IMR-90 (cell line): ENCODE results near the gene LCE3C. TPM values are rescaled to one million over a fixed set of nuclear protein-coding genes. Genes with fewer than 3 reads are reported as not detected.
"Not testable (repeated sequence)": the region's sequence is repeated elsewhere in the genome, so short reads cannot be mapped to it uniquely, and the experiment has no call there.

ENCODE experiments used
- ATAC-seq: fragments of 200-7000 bp; cut with Tn5 transposase; 2 replicates; pipeline ENCODE4 v1.9.1; 2020; ENCODE audit warnings: low read depth, mild to moderate bottlenecking, moderate library complexity
- BruUV-seq: library from RNA; stranded (reverse); fragments of 400-500 nt; replicated peaks from 2 replicates; lab custom pipeline; 2021; lab: Mats Ljungman, UMichigan
- CTCF ChIA-PET: fragments of 300-600 bp; formaldehyde crosslinking; extraction: SDS; loops from one replicate; lab custom pipeline; 2021; ENCODE audit warnings: antibody characterized with exemption; lab: Yijun Ruan, JAX
- POLR2A ChIA-PET: fragments of 300-600 bp; sonication (Branson Sonifier 250); formaldehyde crosslinking; loops from one replicate; lab custom pipeline; 2022; ENCODE audit warnings: antibody characterized with exemption; ENCODE audit not compliant: unreplicated experiment; lab: Charles Lee
- DNase-seq: peaks from one replicate; pipeline ENCODE4 v3.0.0; 2013
- H2AFZ ChIP-seq: replicated peaks from 2 replicates; pipeline ENCODE3; 2013; ENCODE audit warnings: low read length, mild to moderate bottlenecking; ENCODE audit not compliant: poor library complexity
- H2AK5ac ChIP-seq: 2 replicates; pipeline ENCODE4 v1.6.1; 2013; ENCODE audit warnings: low read depth, low read length, inconsistent platforms
- H2AK9ac ChIP-seq: replicated peaks from 2 replicates; pipeline ENCODE3; 2013; ENCODE audit warnings: mild to moderate bottlenecking, low read depth, low read length, moderate library complexity; ENCODE audit not compliant: poor library complexity
- H2BK120ac ChIP-seq: 2 replicates; pipeline ENCODE4 v1.6.1; 2013; ENCODE audit warnings: low read depth, low read length, inconsistent platforms
- H2BK15ac ChIP-seq: 3 replicates; pipeline ENCODE4 v1.6.1; 2013; ENCODE audit warnings: low read depth, low read length, inconsistent platforms
- H2BK20ac ChIP-seq: 2 replicates; pipeline ENCODE4 v1.6.1; 2013; ENCODE audit warnings: low read depth, mild to moderate bottlenecking, inconsistent platforms, low read length, moderate library complexity
- H2BK5ac ChIP-seq: 2 replicates; pipeline ENCODE4 v1.6.1; 2013; ENCODE audit warnings: mild to moderate bottlenecking, low read depth, low read length, inconsistent platforms; ENCODE audit not compliant: poor library complexity, severe bottlenecking
- H3K14ac ChIP-seq: replicated peaks from 2 replicates; pipeline ENCODE4 v1.6.1; 2013; ENCODE audit warnings: low read depth, low read length, inconsistent platforms
- H3K18ac ChIP-seq: 2 replicates; pipeline ENCODE4 v1.6.1; 2013; ENCODE audit warnings: low read depth, low read length, control low read depth
- H3K23ac ChIP-seq: 2 replicates; pipeline ENCODE4 v1.6.1; 2013; ENCODE audit warnings: low read depth, low read length, inconsistent platforms
- H3K27ac ChIP-seq: 2 replicates; pipeline ENCODE4 v1.5.1; 2013; ENCODE audit warnings: mild to moderate bottlenecking, control low read depth, low read length; ENCODE audit not compliant: insufficient read depth
- H3K27me3 ChIP-seq: 2 replicates; pipeline ENCODE4 v1.6.1; 2013; ENCODE audit warnings: low read length; ENCODE audit not compliant: control insufficient read depth, insufficient read depth
- H3K36me3 ChIP-seq: 2 replicates; pipeline ENCODE4 v1.6.1; 2013; ENCODE audit warnings: low read length, mixed read lengths; ENCODE audit not compliant: control insufficient read depth, insufficient read depth
- H3K4ac ChIP-seq: 2 replicates; pipeline ENCODE4 v1.6.1; 2013; ENCODE audit warnings: low read depth, low read length, inconsistent platforms
- H3K4me1 ChIP-seq: 2 replicates; pipeline ENCODE4 v1.6.1; 2013; ENCODE audit warnings: low read length, mixed read lengths; ENCODE audit not compliant: control insufficient read depth, insufficient read depth
- H3K4me2 ChIP-seq: 2 replicates; pipeline ENCODE4 v1.6.1; 2013; ENCODE audit warnings: low read depth, mild to moderate bottlenecking, control low read depth, low read length, moderate library complexity
- H3K4me3 ChIP-seq: 2 replicates; pipeline ENCODE4 v1.5.1; 2013; ENCODE audit warnings: low read depth, mild to moderate bottlenecking, control low read depth, low read length, moderate library complexity; ENCODE audit not compliant: insufficient read depth
- H3K56ac ChIP-seq: 2 replicates; pipeline ENCODE4 v1.6.1; 2013; ENCODE audit warnings: low read length, inconsistent platforms; ENCODE audit not compliant: insufficient read depth; ENCODE audit errors: extremely low read depth
- H3K79me1 ChIP-seq, 2 experiments: 2 replicates each; pipeline ENCODE4 v1.6.1; 2013; ENCODE audit warnings: low read length in 2 of 2, inconsistent platforms in 1 of 2, low read depth in 1 of 2
- H3K9ac ChIP-seq: 2 replicates; pipeline ENCODE4 v1.6.1; 2013; ENCODE audit warnings: low read depth, low read length, control low read depth
- H3K9me1 ChIP-seq: 2 replicates; pipeline ENCODE4 v1.6.1; 2013; ENCODE audit warnings: low read length, inconsistent platforms; ENCODE audit not compliant: insufficient read depth
- H3K9me3 ChIP-seq: 2 replicates; pipeline ENCODE4 v1.6.1; 2013; ENCODE audit warnings: low read length; ENCODE audit not compliant: control insufficient read depth, insufficient read depth
- H4K20me1 ChIP-seq: 2 replicates; pipeline ENCODE4 v1.6.1; 2013; ENCODE audit warnings: low read length, inconsistent platforms; ENCODE audit not compliant: insufficient read depth
- H4K5ac ChIP-seq: 2 replicates; pipeline ENCODE4 v1.6.1; 2013; ENCODE audit warnings: mild to moderate bottlenecking, low read depth, low read length, control low read depth
- H4K8ac ChIP-seq, 2 experiments: 2 replicates each; pipeline ENCODE4 v1.6.1; 2013; ENCODE audit warnings: low read depth in 2 of 2, low read length in 2 of 2, control low read depth in 1 of 2, inconsistent platforms in 1 of 2
- H4K91ac ChIP-seq: 2 replicates; pipeline ENCODE4 v1.6.1; 2013; ENCODE audit warnings: low read depth, low read length, inconsistent platforms; ENCODE audit not compliant: insufficient read depth
- WGBS, 2 experiments: methylation state at CpG; one replicate each; pipeline versions ENCODE4 v1.1.5 to v1.1.7; 2013; ENCODE audit warnings: missing lambda C conversion rate in 2 of 2; ENCODE audit not compliant: insufficient read length in 1 of 2; ENCODE audit errors: extremely low coverage in 2 of 2; 5-methylcytosine and 5-hydroxymethylcytosine counted together
- dilution Hi-C: fragments of 300-500 bp; cut with HindIII; formaldehyde crosslinking; loops from one replicate; pipeline ENCODE4 v1.14.3; 2018; ENCODE audit warnings: low sequenced_read_pairs; ENCODE audit not compliant: unreplicated experiment
- in situ Hi-C: fragments of 300-500 bp; cut with MboI; formaldehyde crosslinking; loops from 3 replicates; pipeline ENCODE4 v1.14.3; 2019; ENCODE audit warnings: low sequenced_read_pairs, inconsistent platforms, mixed read lengths
- intact Hi-C: fragments of 100-400 bp; cut with micrococcal nuclease; formaldehyde crosslinking; loops from 2 replicates; pipeline ENCODE4 v1.10.0; 2022
- polyA plus RNA-seq, 3 experiments: library from polyadenylated mRNA; depleted of rRNA; stranded (reverse); fragments of >200 nt; gene quantifications; 2 replicates each; pipeline ENCODE4 v1.2.3, GENCODE V29; 2012; ENCODE audit warnings: low replicate concordance in 1 of 3
- total RNA-seq: library from RNA; depleted of rRNA; stranded (reverse); fragments of >200 nt; gene quantifications from 2 replicates; pipeline ENCODE4 v1.2.3, GENCODE V29; 2012

The LCE3C gene
- total and polyA plus RNA-seq, 2 of the 4 experiments (the other 2 are of a cell fraction), result not detected

DNA sequence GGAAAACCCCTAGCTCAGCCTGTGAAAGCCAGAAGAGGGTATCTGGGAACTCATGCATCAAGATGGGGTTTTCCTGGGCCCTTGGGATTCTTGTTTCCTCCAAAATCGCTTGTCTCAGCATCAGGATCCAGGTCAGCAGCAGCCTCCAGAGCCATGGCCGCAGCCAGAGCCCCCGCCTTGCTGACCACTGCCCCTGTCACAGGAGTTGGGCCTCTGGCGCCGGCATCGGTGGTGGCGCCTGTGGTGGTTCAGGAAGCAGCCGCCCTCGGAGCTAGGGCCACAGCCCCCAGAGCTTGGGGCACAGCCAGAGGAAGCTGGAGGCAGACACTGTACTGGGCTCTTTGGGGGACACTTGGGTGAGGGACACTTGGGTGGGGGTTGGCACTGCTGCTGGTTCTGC, 20.5 kb upstream of the LCE3C start:
- H3K4me2 ChIP-seq, BruUV-seq, CTCF ChIA-PET, H4K91ac ChIP-seq, H2BK15ac ChIP-seq, H3K4ac ChIP-seq, ATAC-seq, H3K56ac ChIP-seq, H3K4me1 ChIP-seq, H4K20me1 ChIP-seq, H2AK9ac ChIP-seq, H3K27ac ChIP-seq, H3K9ac ChIP-seq, dilution Hi-C loops, H3K79me1 ChIP-seq, H3K9me1 ChIP-seq, H2BK5ac ChIP-seq, H3K36me3 ChIP-seq, H2AFZ ChIP-seq, H3K4me3 ChIP-seq, POLR2A ChIA-PET, H3K14ac ChIP-seq, DNase-seq, intact Hi-C loops, H3K27me3 ChIP-seq, H2BK120ac ChIP-seq, H2BK20ac ChIP-seq, H4K8ac ChIP-seq, H2AK5ac ChIP-seq, H4K5ac ChIP-seq, H3K9me3 ChIP-seq, H3K18ac ChIP-seq, H3K23ac ChIP-seq: not testable (repeated sequence)
- no CpG with 5 or more reads among the region's 9 CpGs for WGBS, 2 experiments
- in situ Hi-C loops, result loop anchor here (10.0 kb wide), 1 partner anchor 45 kb away; the partner anchor contains the start of gene LCE3A
